ENCODE data around the gene VPS33A.

DNA sequence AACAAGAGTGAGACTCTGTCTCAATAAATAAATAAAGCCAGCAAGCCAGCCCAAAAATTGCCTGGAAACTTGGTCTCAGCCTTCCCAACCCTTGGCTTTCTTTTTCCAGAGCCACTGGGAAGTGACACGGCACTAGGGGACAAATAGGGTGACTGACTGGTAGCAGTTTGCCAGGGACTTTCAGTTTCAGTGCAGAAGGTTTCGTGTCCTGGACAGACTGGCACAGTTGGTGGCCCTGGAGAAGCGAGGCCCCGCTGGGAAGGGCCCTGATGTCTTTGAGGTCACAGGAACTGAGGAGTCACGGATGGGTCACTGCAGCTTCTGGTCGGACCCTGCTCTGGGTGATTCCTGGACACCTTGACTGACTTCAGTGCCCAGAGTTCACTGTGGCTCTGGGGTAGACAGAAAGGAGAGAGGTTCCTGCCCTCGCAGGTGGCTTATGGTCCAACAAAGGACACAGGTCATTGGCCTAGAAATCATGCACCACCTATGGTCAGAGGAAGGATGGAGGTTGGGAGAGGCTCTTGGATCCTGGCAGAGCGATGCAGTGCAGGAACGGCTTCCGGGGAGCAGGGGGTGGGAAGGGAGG, 80.7 kb downstream of the VPS33A start:
- TF ChIP-seq CTCF (IDR thresholded peaks at IDR 0.05; ENCODE audit: insufficient read depth, low read length) (no peak), SPI1 (IDR thresholded peaks at IDR 0.05; ENCODE audit: borderline replicate concordance, low read depth) (no peak), POLR2AphosphoS5 (IDR thresholded peaks at IDR 0.05; ENCODE audit: low read depth) (no peak), GABPA (IDR thresholded peaks at IDR 0.05; ENCODE audit: low read depth) (no peak)
